ENCODE data around the gene ZNF775. TPM values are rescaled to one million over a fixed set of nuclear protein-coding genes. Genes with fewer than 3 reads are reported as not detected.

The ZNF775 gene
- total and polyA plus RNA-seq, 2 donors, result 6.6 to 7.6 TPM

GRCh38 chr7:150389532-150389816, 10.3 kb downstream of the ZNF775 start:
- peaks cover 0 to 22% of the 10 kb centered on the region in 2 donors for H3K4me1 ChIP-seq (ENCODE audit: control insufficient read depth in 2 of 2, insufficient read depth in 2 of 2, low read length in 2 of 2)
- 63% methylated on average over 5 of the region's 5 CpGs for WGBS

GRCh38 chr7:150390205-150390604, 11.1 kb downstream of the ZNF775 start:
- H3K36me3 ChIP-seq (ENCODE audit: control insufficient read depth in 2 of 2, insufficient read depth in 2 of 2, low read length in 1 of 2), result peaks cover 17 to 28% of the 10 kb centered on the region in 2 donors
- no peak for DNase-seq (ENCODE audit: low read depth in 6 of 9, low spot score in 9 of 9)
- 98% methylated on average over 7 of the region's 7 CpGs for WGBS
- H3K4me1 ChIP-seq (ENCODE audit: control insufficient read depth in 2 of 2, insufficient read depth in 2 of 2, low read length in 2 of 2), result peaks cover 0 to 15% of the 10 kb centered on the region in 2 donors
- H3K4me3 ChIP-seq (ENCODE audit: low read length in 2 of 2), result no peak overlapping the region
- H3K9me3 ChIP-seq (ENCODE audit: control insufficient read depth in 2 of 2, insufficient read depth in 1 of 2, low read length in 1 of 2), result no peaks in the 10 kb centered on the region
- H3K27me3 ChIP-seq (ENCODE audit: control insufficient read depth in 2 of 2, insufficient read depth in 1 of 2, low read length in 1 of 2), result no peaks in the 10 kb centered on the region
- no peak overlapping the region for H3K27ac ChIP-seq (ENCODE audit: low read depth in 1 of 2, low read length in 1 of 2)

More at GRCh38 chr7:150389532-150389816, 10.3 kb downstream of the ZNF775 start:
- Histone ChIP-seq H3K27ac (ENCODE audit: low read depth in 1 of 2, low read length in 1 of 2) (no peak overlapping the region), H3K4me3 (ENCODE audit: low read length in 2 of 2) (no peak overlapping the region), H3K27me3 (ENCODE audit: control insufficient read depth in 2 of 2, insufficient read depth in 1 of 2, low read length in 1 of 2) (no peaks in the 10 kb centered on the region), H3K9me3 (ENCODE audit: control insufficient read depth in 2 of 2, insufficient read depth in 1 of 2, low read length in 1 of 2) (no peaks in the 10 kb centered on the region), H3K36me3 (ENCODE audit: control insufficient read depth in 2 of 2, insufficient read depth in 2 of 2, low read length in 1 of 2) (peaks cover 17 to 28% of the 10 kb centered on the region in 2 donors)
- no peak for DNase-seq (ENCODE audit: low read depth in 6 of 9, low spot score in 9 of 9)

- Histone ChIP-seq H3K9me3 (ENCODE audit: control insufficient read depth in 2 of 2, insufficient read depth in 1 of 2, low read length in 1 of 2) (no peaks in the 10 kb centered on the region), H3K4me1 (ENCODE audit: control insufficient read depth in 2 of 2, insufficient read depth in 2 of 2, low read length in 2 of 2) (peaks cover 2 to 5% of the 10 kb centered on the region in 2 donors), H3K36me3 (ENCODE audit: control insufficient read depth in 2 of 2, insufficient read depth in 2 of 2, low read length in 1 of 2) (peaks cover 36 to 38% of the 10 kb centered on the region in 2 donors), H3K4me3 (ENCODE audit: low read length in 2 of 2) (no peak overlapping the region), H3K27ac (ENCODE audit: low read depth in 1 of 2, low read length in 1 of 2) (no peak overlapping the region), H3K27me3 (ENCODE audit: control insufficient read depth in 2 of 2, insufficient read depth in 1 of 2, low read length in 1 of 2) (no peaks in the 10 kb centered on the region)
- 97% methylated on average over 3 of the region's 3 CpGs for WGBS
- DNase-seq (ENCODE audit: low read depth in 6 of 9, low spot score in 9 of 9), result no peak
Observed at GRCh38 chr7:150393325-150393724, 14.2 kb downstream of the ZNF775 start.

GRCh38 chr7:150396426-150396825, 17.3 kb downstream of the ZNF775 start:
- DNase-seq (ENCODE audit: low read depth in 6 of 9, low spot score in 9 of 9), result no peak
- Histone ChIP-seq H3K9me3 (ENCODE audit: control insufficient read depth in 2 of 2, insufficient read depth in 1 of 2, low read length in 1 of 2) (peaks cover 0 to 3% of the 10 kb centered on the region in 2 donors), H3K27me3 (ENCODE audit: control insufficient read depth in 2 of 2, insufficient read depth in 1 of 2, low read length in 1 of 2) (no peaks in the 10 kb centered on the region), H3K4me1 (ENCODE audit: control insufficient read depth in 2 of 2, insufficient read depth in 2 of 2, low read length in 2 of 2) (peaks cover 2 to 5% of the 10 kb centered on the region in 2 donors), H3K27ac (ENCODE audit: low read depth in 1 of 2, low read length in 1 of 2) (no peak overlapping the region), H3K36me3 (ENCODE audit: control insufficient read depth in 2 of 2, insufficient read depth in 2 of 2, low read length in 1 of 2) (peaks cover 30 to 36% of the 10 kb centered on the region in 2 donors), H3K4me3 (ENCODE audit: low read length in 2 of 2) (no peak overlapping the region)
- WGBS, result 99% methylated on average over 20 of the region's 20 CpGs

GRCh38 chr7:150396851-150397260, 17.7 kb downstream of the ZNF775 start:
- 98% methylated on average over 48 of the region's 48 CpGs for WGBS
- peaks cover 2 to 5% of the 10 kb centered on the region in 2 donors for H3K4me1 ChIP-seq (ENCODE audit: control insufficient read depth in 2 of 2, insufficient read depth in 2 of 2, low read length in 2 of 2)
- peaks cover 30 to 36% of the 10 kb centered on the region in 2 donors for H3K36me3 ChIP-seq (ENCODE audit: control insufficient read depth in 2 of 2, insufficient read depth in 2 of 2, low read length in 1 of 2)
- H3K4me3 ChIP-seq (ENCODE audit: low read length in 2 of 2), result no peak overlapping the region
- H3K27me3 ChIP-seq (ENCODE audit: control insufficient read depth in 2 of 2, insufficient read depth in 1 of 2, low read length in 1 of 2), result no peaks in the 10 kb centered on the region
- H3K27ac ChIP-seq (ENCODE audit: low read depth in 1 of 2, low read length in 1 of 2), result no peak overlapping the region
- H3K9me3 ChIP-seq (ENCODE audit: control insufficient read depth in 2 of 2, insufficient read depth in 1 of 2, low read length in 1 of 2), result peaks cover 0 to 3% of the 10 kb centered on the region in 2 donors
- DNase-seq (ENCODE audit: low read depth in 6 of 9, low spot score in 9 of 9), result no peak

- no peak overlapping the region for H3K27ac ChIP-seq (ENCODE audit: low read depth in 1 of 2, low read length in 1 of 2)
- peaks cover 30 to 36% of the 10 kb centered on the region in 2 donors for H3K36me3 ChIP-seq (ENCODE audit: control insufficient read depth in 2 of 2, insufficient read depth in 2 of 2, low read length in 1 of 2)
- 98% methylated on average over 91 of the region's 91 CpGs for WGBS
- no peak overlapping the region for H3K4me3 ChIP-seq (ENCODE audit: low read length in 2 of 2)
- peaks cover 0 to 3% of the 10 kb centered on the region in 2 donors for H3K9me3 ChIP-seq (ENCODE audit: control insufficient read depth in 2 of 2, insufficient read depth in 1 of 2, low read length in 1 of 2)
- peaks cover 2 to 5% of the 10 kb centered on the region in 2 donors for H3K4me1 ChIP-seq (ENCODE audit: control insufficient read depth in 2 of 2, insufficient read depth in 2 of 2, low read length in 2 of 2)
- no peak for DNase-seq (ENCODE audit: low read depth in 6 of 9, low spot score in 9 of 9)
- H3K27me3 ChIP-seq (ENCODE audit: control insufficient read depth in 2 of 2, insufficient read depth in 1 of 2, low read length in 1 of 2), result no peaks in the 10 kb centered on the region
Observed at GRCh38 chr7:150397346-150398107, 18.4 kb downstream of the ZNF775 start.

- H3K36me3 ChIP-seq (ENCODE audit: control insufficient read depth in 2 of 2, insufficient read depth in 2 of 2, low read length in 1 of 2), result peaks cover 29 to 36% of the 10 kb centered on the region in 2 donors
- WGBS, result 97% methylated on average over 27 of the region's 27 CpGs
- H3K27ac ChIP-seq (ENCODE audit: low read depth in 1 of 2, low read length in 1 of 2), result no peak overlapping the region
- peaks cover 0 to 3% of the 10 kb centered on the region in 2 donors for H3K9me3 ChIP-seq (ENCODE audit: control insufficient read depth in 2 of 2, insufficient read depth in 1 of 2, low read length in 1 of 2)
- no peaks in the 10 kb centered on the region for H3K27me3 ChIP-seq (ENCODE audit: control insufficient read depth in 2 of 2, insufficient read depth in 1 of 2, low read length in 1 of 2)
- DNase-seq (ENCODE audit: low read depth in 6 of 9, low spot score in 9 of 9), result no peak
- H3K4me1 ChIP-seq (ENCODE audit: control insufficient read depth in 2 of 2, insufficient read depth in 2 of 2, low read length in 2 of 2), result peaks cover 2 to 8% of the 10 kb centered on the region in 2 donors
- no peak overlapping the region for H3K4me3 ChIP-seq (ENCODE audit: low read length in 2 of 2)
Observed at GRCh38 chr7:150398108-150398964, 19.2 kb downstream of the ZNF775 start.

GRCh38 chr7:150398965-150399320, 19.8 kb downstream of the ZNF775 start:
- Histone ChIP-seq H3K9me3 (ENCODE audit: control insufficient read depth in 2 of 2, insufficient read depth in 1 of 2, low read length in 1 of 2) (peaks cover 0 to 3% of the 10 kb centered on the region in 2 donors), H3K4me3 (ENCODE audit: low read length in 2 of 2) (no peak overlapping the region), H3K27ac (ENCODE audit: low read depth in 1 of 2, low read length in 1 of 2) (no peak overlapping the region), H3K36me3 (ENCODE audit: control insufficient read depth in 2 of 2, insufficient read depth in 2 of 2, low read length in 1 of 2) (peaks cover 26 to 36% of the 10 kb centered on the region in 2 donors), H3K4me1 (ENCODE audit: control insufficient read depth in 2 of 2, insufficient read depth in 2 of 2, low read length in 2 of 2) (peaks cover 2 to 14% of the 10 kb centered on the region in 2 donors), H3K27me3 (ENCODE audit: control insufficient read depth in 2 of 2, insufficient read depth in 1 of 2, low read length in 1 of 2) (no peaks in the 10 kb centered on the region)
- WGBS, result 96% methylated on average over 2 of the region's 2 CpGs
- DNase-seq (ENCODE audit: low read depth in 6 of 9, low spot score in 9 of 9), result no peak

GRCh38 chr7:150399421-150400007, 20.4 kb downstream of the ZNF775 start:
- no peak overlapping the region for H3K4me3 ChIP-seq (ENCODE audit: low read length in 2 of 2)
- H3K27ac ChIP-seq (ENCODE audit: low read depth in 1 of 2, low read length in 1 of 2), result no peak overlapping the region
- H3K4me1 ChIP-seq (ENCODE audit: control insufficient read depth in 2 of 2, insufficient read depth in 2 of 2, low read length in 2 of 2), result peaks cover 7 to 20% of the 10 kb centered on the region in 2 donors
- no peak for DNase-seq (ENCODE audit: low read depth in 6 of 9, low spot score in 9 of 9)
- H3K9me3 ChIP-seq (ENCODE audit: control insufficient read depth in 2 of 2, insufficient read depth in 1 of 2, low read length in 1 of 2), result peaks cover 0 to 3% of the 10 kb centered on the region in 2 donors
- peaks cover 26 to 36% of the 10 kb centered on the region in 2 donors for H3K36me3 ChIP-seq (ENCODE audit: control insufficient read depth in 2 of 2, insufficient read depth in 2 of 2, low read length in 1 of 2)
- WGBS, result 91% methylated on average over 15 of the region's 15 CpGs
- H3K27me3 ChIP-seq (ENCODE audit: control insufficient read depth in 2 of 2, insufficient read depth in 1 of 2, low read length in 1 of 2), result no peaks in the 10 kb centered on the region

All from thymus (tissue), 11 donors.